NCI-H1417 treated with DMSO at 0.1 percent for 48 hours (cell line): ENCODE results near the gene STX3.
"Not testable (repeated sequence)": the region's sequence is repeated elsewhere in the genome, so short reads cannot be mapped to it uniquely, and the experiment has no call there.

Experiments used
- DNase-seq: peaks from one replicate; lab custom pipeline; 2025; lab: John Stamatoyannopoulos, UW

STX3 gene

GRCh38 chr11:59791639-59792038 lies 36.5 kb downstream of the STX3 start:
- DNase-seq, result no peak

- DNase-seq, result no peak
Measured at GRCh38 chr11:59792507-59792906, 37.3 kb downstream of the STX3 start.

- no peak for DNase-seq
Measured at GRCh38 chr11:59794417-59794816, 39.2 kb downstream of the STX3 start.

GRCh38 chr11:59800390-59801025 lies 45.3 kb downstream of the STX3 start:
- no peak for DNase-seq

DNA sequence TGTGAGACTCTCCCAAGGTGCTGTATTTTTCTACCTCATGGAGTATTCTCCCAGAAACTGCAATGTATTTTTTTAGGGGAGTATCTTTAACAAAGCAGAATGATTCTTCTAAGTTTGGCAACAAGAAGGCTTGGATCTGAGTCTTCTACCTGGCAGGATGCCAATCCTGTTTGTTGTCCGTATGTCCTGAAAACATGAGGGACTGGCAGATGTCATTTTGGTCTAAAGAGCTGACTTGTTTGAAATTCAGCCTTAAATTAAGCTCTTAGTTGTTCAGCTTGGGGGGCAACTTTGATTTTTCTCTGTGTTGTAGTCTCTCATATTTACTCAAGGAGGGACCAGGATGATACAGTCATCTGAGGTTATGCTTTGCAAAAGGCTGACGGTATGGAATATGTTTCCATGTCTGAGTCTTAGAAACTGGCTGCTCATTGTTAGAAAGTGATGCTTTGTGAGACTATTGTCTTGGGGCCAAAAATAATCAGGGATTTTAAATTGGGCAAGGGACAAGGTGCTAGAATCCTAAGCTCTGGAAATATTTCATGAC lies 46.1 kb downstream of the STX3 start:
- DNase-seq, result no peak

- no peak for DNase-seq
Measured at GRCh38 chr11:59801981-59802638, 46.9 kb downstream of the STX3 start.

DNA sequence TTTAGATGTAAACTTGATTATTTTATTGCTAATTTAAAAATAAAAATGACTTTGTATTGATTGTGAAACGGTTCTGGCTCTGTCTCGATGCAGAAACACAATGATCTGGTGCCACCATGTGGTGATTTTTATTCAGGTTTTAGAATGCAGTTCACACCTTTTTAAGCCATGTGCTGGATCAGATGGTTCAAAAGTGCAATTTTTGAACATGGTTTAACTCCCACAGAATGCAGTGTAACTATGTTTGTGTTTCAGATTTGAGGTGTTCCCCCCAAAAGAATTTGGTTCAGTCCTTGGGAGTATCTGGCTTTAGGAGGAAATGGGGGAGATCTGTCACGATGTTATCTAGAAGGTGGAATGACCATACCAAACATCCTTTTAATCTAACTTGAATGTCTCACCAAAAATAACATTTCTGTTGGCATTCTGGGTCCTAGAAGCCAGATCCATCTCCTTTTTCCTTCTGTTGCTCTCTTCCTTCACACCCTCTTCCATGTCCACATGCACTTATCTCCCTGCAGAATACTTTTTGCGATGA lies 47.5 kb downstream of the STX3 start:
- DNase-seq, result no peak

DNA sequence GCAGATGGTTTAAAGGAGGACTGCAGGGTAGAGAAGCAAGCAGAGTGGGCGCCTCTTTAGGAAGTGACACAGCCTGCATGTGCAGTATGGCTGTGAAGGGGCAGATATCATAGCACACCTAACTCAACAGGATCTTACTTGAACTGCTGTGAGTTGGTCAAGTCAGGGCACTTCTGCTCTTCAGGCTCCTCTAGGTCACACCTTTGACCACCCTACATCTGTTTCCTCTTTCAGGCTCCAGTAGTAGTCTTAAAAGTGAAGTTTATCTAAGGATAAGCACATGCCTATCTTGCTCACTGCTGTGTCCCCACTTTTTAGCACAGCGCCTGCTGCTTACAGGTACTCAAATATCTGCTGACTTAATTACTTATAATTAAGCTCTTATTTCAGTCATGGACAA lies 48.9 kb downstream of the STX3 start:
- no peak for DNase-seq

DNA sequence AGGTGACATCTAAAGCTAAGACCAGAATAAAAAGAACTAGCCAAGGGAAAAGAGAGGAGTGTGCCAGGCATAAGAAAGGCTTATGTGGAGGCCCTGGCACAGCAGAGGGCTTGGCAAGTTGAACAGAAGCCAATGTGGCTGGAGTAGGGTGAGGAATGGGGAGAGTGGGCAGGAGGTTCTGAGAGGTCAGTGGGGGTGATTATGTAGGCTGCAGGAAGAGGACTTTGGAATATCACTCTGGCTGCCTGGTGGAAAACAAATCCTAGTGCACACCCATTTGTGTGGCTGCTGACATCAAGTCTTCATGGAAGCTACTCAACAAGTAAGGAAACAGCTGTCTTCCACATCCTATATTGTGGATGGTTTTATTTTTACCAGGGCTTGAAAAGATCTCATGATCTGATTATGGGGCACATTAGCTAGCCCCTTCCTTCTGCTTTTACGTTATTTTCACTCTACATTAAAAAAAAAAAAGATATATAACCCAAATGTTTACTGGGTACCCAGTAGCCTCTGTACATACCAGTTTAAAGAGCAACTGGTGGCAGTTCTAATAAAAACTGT lies 52.0 kb downstream of the STX3 start:
- DNase-seq, result no peak

DNA sequence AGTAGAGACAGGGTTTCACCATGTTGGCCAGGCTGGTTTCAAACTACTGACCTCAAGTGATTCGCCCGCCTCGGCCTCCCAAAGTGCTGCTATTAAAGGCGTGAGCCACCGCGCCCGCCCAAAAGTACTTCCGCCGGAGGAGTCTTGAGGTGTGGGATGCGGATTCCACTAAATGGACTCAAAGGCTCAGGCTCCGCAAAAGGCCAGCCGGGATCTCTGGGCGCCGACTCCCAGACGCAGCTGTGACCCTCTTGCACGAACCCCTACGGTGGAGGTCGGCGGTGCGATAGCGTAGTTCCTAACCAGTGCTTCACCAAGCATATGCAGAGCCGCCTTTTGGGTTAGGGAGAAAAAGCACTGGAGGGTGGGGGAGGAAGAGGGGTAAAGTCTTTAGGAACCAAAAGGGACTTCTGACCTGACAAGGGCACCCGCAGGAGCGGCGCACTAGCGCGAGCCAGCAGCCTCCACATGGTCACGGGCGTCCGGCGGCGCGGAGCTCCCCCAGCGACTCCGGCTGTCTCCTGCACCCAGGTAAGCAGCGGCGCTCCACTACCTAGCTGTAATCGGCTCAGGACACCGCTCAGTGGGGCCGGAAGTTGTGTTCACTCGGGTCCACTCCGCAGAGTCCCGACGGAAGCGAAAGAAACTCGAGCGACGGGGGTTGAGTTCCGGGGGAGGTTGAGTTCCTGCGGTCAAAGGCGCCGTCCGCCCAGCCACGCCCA lies 55.2 kb downstream of the STX3 start, which contains the start of gene MRPL16:
MRPL16 (minus strand) TSS at position 590 of the 722 bp plus-strand sequence; CDS start at position 470, 120 bp downstream.
- peak; percentile 35 for DNase-seq

DNA sequence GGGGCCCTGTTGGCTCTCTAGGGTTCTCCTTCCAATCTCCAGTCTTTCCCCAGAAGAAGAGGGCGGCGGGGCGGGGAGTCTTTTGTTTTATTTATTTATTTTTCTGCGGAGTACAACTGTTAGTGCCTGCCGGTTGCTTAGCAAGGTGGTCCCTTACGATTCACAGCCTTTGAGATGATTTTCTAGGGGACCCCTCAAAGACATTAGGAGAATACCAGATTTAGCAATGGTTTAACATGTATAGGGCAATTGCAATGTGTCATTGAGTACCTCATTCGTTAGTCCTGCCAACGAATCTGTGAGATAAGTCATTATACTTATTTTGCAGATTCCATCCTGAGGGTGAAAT lies 55.7 kb downstream of the STX3 start:
- no peak for DNase-seq

GRCh38 chr11:59812220-59812619 lies 57.0 kb downstream of the STX3 start:
- no peak for DNase-seq

DNA sequence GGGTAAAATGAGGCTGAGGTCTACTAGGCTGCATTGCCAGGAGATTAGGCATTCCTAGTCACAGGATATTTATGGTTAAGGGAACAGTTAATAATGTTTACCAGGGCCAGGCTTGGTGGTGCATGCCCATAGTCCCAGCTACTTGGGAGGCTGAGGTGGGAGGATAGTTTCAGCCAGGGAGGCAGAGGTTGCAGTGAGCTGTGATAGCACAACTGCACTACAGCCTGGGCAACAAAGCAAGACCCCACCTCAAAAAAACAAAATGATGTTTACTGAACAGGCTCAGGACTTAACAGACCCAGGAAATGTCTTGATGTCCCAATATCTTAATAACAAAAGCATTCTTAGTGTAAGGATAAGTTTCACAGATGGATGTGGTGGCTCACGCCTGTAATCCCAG lies 58.2 kb downstream of the STX3 start:
- no peak for DNase-seq

DNA sequence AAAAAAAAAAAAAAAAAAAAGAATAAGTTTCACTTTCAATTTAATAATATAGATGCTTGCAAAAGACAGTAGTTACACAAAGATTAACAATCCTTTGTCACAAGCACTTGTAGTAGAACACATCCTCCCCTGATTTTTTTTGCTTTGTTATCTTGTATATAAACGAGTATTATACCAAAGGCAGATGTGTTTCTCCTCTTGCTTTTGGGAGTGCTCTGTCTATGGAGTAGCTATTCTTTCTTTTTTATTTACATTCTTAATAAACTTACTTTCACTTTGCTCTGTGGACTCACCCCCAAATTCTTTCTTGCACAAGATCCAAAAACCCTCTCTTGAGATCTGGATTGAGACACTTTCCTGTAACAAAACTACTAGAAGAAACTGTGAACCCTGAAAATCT lies 58.8 kb downstream of the STX3 start:
- no peak for DNase-seq

- DNase-seq, result no peak
Measured at GRCh38 chr11:59815754-59816153, 60.6 kb downstream of the STX3 start.

- not testable (repeated sequence) for DNase-seq
Measured at GRCh38 chr11:59816434-59816833, 61.3 kb downstream of the STX3 start.

DNA sequence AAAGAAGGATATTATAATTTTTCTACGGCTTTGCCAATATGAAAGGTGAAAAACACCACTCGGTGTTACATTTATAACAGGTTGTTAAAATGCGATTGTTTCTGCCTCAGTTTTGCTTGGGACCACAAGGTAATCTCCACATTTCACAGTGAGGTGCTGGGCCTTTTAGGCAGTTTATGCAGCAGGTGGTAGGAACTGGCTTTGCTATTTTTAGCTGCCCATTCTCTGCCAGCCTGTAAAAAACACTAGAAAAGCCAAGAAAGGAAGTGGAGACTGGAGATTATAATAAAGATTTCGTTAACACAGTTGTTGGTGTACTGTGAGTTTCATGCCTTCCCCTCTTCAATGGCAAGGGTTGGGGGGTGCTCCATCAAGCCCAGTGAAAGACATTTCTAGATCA lies 63.4 kb downstream of the STX3 start:
- DNase-seq, result no peak

- DNase-seq, result peak; percentile 15
Measured at GRCh38 chr11:59822989-59823566, 67.9 kb downstream of the STX3 start.

- no peak for DNase-seq
Measured at GRCh38 chr11:59829358-59829757, 74.2 kb downstream of the STX3 start.

DNA sequence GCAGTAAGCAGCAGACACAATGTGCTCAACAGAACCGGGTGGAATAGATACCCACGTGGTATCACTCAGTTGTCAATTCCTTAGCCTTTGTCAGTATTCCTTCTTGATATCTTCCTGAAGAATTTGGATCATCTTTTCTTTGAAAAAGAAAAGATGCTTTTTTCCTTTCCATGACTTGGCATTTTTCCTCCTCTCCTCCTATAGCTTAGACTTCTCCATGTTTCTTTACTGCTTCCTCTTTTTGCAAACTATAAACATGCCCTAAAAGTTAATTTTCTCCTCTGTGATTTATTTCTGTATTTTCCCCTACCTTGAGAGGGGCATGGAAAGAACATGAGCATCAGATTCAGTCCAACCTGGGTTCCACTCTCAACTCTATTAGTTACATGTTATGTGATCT lies 78.4 kb downstream of the STX3 start:
- no peak for DNase-seq

DNA sequence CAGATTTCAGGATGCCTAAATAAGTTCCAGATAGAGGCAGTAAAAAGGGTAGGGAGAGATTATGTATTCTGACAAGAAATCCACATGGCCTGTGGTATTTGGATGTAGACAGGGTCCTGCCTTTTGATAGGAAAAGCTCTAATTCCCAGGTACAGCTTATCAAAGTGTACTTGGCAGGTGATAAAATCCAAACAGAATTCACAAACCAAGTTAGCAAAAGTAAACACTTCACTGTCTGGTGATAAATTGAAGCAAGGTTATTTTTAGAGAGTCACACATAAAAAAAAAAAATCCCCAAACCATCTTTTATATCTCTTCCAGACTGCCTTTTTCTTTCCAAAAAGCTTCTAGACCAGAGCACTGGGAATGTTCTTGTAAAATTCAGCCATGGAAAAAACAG lies 84.4 kb downstream of the STX3 start:
- DNase-seq, result no peak

GRCh38 chr11:59841514-59841913 lies 86.3 kb downstream of the STX3 start:
- DNase-seq, result no peak
